HG03135 (cell line): ENCODE results near the gene BMP3.
"Not testable (repeated sequence)": the region's sequence is repeated elsewhere in the genome, so short reads cannot be mapped to it uniquely, and the experiment has no call there.

ENCODE experiments used
- ATAC-seq: cut with Tn5 transposase; IDR thresholded peaks from one replicate; pipeline ENCODE4 v1.9.1; 2021; ENCODE audit warnings: mild to moderate bottlenecking, moderate library complexity; ENCODE audit not compliant: unreplicated experiment

Gene BMP3, protein sequence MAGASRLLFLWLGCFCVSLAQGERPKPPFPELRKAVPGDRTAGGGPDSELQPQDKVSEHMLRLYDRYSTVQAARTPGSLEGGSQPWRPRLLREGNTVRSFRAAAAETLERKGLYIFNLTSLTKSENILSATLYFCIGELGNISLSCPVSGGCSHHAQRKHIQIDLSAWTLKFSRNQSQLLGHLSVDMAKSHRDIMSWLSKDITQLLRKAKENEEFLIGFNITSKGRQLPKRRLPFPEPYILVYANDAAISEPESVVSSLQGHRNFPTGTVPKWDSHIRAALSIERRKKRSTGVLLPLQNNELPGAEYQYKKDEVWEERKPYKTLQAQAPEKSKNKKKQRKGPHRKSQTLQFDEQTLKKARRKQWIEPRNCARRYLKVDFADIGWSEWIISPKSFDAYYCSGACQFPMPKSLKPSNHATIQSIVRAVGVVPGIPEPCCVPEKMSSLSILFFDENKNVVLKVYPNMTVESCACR

DNA sequence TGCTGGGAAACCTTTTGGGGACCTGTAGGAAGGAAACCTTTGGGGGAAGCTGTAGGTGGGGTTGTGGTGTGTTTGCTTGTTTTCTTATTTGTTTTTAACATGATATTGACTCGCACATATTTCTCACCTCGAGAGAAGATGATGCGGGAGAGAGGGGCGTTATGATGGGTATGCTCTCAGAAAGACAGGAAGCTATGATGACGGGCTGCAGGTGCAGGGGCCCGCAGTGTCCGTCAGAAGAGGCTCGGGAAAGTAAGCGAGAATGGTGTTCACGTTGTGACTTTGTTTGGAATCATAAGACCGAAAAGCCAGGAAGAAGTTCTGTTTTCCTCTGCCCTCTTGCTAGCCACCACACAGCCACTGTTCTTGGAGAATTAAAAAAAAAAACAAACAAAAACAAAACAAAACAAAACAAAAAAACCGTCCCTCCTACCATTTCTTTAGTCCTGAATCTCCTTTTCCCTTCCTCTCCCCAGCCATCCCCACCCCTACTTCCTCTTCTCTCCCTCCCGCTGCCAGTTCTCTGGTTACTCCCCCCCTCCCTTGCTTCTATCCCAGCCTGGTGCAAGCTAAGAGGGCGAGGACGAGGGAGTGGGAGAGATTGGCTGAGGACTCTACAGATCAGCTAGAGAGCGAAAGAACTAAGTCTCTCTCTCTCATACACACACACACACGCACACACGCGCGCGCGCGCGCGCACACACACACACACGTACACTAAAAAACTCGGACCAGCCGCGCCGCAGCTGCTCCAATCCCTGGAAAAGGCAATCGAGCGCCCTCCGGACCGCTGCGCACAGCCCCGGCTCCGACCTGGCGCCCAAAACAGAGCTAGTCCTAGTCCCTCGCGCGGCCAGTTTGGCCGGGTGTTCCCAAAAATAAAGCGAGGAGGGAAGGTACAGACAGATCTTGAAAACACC lies at the start of gene BMP3:
Gene BMP3, plus strand, starts transcription at position 648 of the 920 bp plus-strand sequence. CDS start 577 bp downstream, outside the sequence.
- no peak for ATAC-seq

DNA sequence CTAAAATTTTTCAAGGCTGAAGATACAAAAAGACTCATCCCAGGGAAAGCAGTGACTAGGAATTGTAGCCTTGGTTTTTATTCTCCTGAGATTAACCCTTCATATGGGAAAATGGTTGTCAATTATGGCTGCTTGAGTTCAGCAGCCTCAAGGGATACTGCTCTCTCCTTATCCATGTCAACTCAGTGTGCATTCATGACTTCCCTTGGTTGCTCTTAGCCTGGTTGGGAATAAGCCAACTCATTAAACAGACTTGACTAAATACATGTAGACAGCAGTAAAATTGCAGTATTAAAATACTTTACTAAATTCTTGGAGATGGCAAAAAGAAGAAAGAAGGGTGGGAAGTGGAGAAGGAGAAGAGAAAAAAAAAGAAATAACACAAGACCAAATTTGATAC lies 44.5 kb upstream of the BMP3 start:
- ATAC-seq, result no peak

DNA sequence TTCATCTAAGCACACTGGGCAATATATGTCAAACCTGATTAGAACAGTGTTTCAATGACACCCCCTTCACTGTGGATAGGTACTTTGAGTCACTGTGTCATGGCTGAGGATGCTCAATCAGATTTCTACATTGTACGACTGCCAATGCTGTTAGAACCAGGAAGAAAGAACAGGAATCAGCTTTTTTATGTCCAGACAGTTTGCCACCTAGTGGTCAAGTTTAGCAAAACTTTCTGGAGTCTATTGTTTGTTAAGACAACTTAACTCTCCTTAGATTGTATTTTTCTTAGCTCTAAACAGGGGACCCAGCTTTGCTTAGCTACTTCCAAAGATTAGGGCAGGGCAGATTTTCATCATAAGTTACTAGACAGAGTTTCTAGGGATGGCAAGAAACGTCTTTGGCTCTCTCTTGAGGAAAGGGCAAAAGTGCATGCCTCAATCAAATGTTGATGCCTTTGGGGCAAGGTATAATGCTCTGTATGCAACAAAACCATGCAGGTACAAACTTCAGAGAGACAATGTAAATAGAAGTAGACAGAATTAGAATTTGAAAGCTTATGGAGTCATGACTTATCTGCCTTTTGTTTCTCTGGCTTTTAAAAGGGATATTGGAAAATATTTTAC lies 40.5 kb upstream of the BMP3 start:
- ATAC-seq, result no peak

DNA sequence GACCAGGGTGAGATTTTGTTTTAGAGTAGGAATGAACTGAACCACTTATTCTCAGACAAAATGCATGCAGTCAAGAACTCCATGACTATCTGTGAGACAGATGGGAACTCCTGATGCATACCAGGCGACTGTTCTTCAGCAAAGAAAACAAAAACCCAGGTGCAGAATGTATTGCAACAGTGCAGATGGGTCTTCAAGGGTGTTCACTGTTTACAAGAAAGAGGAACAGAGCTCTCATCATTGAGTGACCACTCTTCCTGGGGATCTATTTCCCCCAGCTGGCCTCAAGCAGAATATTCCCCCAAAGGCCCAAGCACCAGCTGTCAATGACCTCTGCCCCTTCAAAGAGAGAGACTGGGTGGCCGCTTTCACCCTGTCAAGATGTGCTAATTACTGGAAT lies 39.7 kb upstream of the BMP3 start:
- ATAC-seq, result no peak

DNA sequence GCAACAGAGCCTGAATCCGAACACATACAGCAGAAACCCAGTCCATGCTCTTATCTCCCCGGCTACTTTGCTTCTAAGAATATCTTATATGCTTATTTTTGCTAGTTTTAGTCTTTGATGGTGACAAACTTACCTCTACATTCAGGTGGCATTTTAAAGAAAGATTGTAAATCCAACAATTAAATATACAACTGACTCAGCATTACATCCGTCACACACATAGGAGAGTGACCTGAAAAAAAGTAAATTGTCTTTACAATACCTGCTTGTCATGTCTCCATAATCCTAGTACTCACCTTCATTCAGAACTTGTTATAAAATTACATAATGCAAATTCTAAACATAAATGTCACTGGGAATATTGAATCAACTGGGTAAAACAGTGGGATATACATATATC lies 30.6 kb upstream of the BMP3 start:
- no peak for ATAC-seq

DNA sequence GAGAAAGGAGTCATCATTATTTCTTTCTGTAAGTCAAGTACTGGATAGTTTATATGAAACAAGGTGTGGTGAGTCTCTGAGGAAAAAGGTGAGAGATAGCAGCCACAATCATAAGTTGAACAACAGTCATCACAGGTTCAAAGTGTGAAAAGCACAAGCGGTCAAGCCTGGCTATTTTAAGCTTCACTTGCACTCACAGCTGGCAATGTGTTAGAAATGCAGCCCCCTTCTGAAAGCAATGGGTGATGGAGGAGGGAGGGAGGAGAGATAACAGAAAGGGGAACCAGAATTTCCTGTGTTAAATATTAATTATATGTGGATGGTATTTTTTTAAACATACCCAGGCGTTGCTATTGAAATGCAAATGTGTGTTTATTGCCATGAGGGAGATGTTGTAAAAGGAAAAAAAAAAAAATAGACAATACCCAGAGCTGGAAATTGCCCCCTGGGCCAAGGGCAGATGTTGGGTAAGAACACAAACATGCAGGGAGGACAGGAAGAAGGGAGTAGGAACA lies 26.9 kb upstream of the BMP3 start:
- ATAC-seq, result peak; percentile 99

DNA sequence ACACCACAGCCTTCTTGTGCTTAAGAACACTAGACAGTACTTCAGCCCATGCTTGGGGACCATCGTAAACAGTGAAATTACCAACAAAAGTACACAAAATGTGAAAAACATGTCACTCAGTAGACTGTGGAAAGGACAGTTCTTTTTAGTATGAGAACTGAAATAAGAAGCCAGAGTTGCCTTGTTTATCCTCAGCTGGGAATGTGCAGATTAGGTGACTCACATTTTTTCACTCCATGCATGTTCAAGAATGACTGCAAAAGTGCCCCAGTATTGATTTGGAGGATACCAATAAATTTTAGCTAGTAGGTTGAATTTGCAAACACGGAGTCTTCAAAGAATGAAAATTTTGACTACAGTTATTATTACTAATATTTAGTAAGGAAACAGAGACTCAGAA lies 23.1 kb upstream of the BMP3 start:
- ATAC-seq, result no peak

DNA sequence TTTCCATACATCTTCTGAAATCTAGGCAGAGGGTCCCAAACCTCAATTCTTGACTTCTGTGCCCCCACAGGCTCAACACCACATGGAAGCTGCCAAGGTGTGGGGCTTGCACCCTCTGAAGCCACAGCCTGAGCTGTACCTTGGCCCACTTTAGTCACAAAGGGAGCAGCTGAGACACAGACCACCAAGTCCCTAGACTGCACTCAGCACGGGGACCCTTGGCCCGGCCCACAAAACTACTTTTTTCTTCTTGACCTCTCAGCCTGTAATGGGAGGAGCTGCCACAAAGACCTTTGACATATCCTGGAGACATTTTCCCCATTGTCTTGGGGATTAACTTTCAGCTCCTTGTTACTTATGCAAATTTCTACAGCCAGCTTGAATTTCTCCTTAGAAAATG lies 13.9 kb upstream of the BMP3 start:
- ATAC-seq, result not testable (repeated sequence)

DNA sequence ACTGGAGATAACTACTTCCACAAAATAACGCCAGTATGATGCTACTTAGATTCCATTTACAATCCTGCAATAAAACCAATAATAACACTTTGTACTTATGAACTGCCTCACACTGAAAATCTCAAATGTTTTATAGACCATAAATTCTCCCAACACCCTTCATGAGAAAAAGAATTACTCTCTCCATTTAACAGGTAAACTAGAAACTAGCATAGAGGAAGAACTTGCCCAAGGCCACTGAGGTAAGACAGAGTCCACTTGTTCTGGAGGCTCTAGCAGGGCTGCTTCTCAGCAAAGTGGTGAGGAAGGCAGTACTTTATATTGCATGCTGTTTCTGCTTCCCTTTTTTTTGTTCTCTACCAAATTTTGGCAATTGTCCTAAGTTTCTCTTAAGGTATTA lies 11.5 kb upstream of the BMP3 start:
- no peak for ATAC-seq

DNA sequence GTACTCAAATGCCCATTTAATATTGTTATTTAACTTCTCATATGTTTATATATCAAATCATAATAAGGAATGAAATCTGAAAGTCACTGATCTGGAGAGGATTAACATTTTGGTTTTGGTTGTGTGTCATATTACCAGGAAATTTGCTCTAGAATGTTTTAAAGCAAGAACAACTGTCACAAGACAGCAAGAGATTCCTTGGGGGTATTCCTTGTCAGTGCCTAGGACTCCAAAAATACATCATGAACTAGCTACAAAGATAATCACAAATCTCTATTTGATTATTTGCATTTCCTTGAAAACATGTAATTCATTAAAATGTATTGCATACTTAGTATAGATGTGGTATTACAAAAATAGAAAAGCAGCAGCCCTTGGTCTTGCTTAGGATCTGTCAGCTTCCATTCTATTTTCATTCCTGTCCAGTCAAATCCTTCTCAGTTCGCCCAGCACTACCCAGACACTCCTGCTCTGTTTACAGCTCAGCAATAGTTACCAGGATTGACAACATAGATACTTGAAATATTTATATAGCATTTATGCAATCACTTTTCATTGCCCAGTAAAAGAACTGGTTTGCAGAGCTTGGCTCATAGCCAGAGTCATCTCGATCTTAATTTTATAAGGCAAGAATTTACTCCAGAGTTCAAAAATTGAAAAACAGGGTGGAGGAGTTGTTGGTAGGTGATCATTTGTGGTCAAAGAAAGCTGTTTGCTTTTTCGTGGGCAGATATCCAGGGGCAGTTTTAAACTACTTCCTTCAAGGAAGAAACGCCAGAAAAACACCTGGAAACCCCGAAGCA lies 9.2 kb upstream of the BMP3 start:
- ATAC-seq, result no peak

DNA sequence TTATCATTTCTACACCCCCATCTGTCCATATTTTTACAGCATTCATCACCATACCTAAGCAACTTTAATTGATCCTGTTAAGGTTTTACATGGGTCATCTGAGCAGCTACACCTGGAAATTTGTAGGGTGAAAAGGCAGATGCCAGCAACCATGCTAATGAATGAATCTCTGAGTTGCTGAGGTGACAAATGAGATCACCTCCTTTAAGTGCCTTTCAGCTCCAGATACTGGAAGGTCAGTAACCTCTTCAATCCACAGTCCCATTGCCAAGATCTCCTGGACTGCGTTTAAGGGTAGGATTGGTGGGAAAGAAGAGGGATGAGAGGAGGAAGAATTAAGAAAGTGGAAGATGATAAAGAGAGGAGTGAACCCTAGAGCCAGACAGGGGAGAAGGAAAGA lies 8.5 kb upstream of the BMP3 start:
- no peak for ATAC-seq

DNA sequence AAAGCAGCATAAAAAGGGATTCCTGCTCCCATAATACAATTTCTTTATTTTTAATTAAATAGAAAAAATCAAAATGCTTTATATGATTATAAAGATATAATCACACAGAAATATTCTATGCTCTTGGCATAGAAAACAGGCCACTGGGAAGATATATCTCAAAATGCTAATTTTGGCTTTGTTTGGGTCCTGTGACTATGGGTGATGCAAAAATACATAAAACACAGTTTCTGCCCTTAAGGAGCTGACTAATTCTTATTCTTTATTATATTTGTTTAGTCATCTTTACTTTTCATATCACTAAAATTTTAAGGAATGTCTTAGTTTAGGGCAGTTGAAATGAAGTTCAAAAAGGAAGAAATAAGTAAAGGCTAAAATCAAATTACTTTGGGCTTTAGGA lies 7.0 kb upstream of the BMP3 start:
- ATAC-seq, result no peak

DNA sequence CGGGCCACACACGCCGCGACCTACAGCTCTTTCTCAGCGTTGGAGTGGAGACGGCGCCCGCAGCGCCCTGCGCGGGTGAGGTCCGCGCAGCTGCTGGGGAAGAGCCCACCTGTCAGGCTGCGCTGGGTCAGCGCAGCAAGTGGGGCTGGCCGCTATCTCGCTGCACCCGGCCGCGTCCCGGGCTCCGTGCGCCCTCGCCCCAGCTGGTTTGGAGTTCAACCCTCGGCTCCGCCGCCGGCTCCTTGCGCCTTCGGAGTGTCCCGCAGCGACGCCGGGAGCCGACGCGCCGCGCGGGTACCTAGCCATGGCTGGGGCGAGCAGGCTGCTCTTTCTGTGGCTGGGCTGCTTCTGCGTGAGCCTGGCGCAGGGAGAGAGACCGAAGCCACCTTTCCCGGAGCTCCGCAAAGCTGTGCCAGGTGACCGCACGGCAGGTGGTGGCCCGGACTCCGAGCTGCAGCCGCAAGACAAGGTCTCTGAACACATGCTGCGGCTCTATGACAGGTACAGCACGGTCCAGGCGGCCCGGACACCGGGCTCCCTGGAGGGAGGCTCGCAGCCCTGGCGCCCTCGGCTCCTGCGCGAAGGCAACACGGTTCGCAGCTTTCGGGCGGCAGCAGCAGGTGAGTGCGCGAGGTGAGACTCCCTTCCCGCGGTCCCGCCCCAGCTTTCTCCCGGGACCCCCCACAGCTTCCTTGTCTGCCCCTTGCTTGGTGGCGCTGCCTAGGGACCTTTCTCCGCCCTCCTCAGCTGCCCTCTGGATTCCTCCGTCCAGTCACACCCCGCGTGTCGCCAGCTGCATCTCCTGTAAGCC lies 678 bp downstream of the BMP3 start:
- ATAC-seq, result no peak

DNA sequence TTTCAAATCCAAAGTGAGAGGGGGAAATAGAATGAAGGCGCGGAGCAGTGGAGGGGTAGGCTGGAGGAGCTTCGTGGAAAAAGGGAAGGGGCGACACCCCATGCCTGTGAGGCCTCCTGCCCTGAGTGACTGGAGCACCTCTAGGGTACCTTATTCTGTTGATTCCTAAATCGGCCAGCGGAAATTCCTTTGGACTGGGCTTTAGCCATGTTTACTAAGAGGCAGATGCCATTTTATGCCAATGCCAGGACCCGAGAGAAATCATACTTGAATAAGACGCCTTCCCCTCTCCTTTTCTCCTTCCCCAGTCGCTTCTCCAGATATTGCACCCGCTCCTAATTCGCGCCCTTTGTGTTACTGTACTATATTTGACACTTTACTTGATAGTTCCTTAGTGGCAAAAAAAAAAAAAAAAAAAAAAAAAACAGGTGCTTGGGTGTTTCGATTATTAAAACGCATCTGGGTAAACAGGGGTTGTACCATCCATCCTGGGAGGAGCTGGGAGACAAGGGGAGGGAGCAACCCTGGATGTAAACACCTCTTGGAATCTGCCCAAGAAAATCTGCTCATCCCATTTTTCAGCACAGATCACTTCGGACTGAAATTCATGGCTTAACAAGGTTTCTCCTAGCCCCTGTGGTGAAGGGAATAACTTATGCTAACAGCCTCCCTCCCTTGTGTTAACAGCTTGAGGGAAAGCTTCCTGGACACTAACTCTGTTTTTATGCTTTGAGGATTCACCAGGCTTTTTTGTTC lies 1.5 kb downstream of the BMP3 start:
- ATAC-seq, result no peak

DNA sequence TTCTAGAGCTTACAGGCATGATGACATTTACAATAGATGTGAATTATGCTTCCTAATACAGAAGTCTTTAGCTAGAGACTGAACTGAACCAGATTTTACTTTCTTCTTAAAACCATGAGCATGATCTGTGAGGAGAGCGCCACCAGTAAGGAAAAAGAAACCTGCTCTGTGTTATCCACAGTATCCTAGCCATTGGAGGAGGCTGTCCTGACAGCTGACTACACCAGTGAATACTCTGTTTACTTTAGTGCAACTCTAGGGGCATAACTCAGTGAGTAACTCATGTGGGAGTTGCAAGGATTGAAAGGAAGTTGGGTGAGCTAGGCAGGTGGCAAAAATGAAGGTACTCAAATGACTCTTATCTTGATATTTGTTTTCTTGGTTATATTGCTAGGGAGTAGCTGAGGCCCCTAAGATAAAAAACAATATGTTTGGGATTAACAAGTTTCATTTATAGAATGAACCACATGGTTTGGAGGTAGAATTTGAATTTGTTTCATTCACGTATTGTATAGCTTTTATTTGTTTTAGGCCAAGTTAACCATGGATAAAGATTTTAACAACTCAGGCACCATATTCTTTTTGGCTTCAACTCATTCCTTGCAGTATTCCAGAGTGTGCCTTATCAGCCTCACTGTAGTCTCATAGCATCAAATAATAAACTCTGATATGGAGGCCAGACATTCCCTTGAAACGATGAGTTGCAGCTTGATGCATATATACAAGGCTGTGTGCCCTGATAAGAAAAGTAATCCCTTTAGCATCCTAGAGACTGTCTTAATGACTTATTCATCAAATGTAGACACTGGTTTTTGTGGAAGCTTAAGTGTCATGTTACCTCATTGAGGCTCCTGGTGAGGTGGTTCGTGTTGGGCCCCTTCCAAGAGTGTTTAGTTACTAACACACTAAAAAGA lies 2.5 kb downstream of the BMP3 start:
- no peak for ATAC-seq

DNA sequence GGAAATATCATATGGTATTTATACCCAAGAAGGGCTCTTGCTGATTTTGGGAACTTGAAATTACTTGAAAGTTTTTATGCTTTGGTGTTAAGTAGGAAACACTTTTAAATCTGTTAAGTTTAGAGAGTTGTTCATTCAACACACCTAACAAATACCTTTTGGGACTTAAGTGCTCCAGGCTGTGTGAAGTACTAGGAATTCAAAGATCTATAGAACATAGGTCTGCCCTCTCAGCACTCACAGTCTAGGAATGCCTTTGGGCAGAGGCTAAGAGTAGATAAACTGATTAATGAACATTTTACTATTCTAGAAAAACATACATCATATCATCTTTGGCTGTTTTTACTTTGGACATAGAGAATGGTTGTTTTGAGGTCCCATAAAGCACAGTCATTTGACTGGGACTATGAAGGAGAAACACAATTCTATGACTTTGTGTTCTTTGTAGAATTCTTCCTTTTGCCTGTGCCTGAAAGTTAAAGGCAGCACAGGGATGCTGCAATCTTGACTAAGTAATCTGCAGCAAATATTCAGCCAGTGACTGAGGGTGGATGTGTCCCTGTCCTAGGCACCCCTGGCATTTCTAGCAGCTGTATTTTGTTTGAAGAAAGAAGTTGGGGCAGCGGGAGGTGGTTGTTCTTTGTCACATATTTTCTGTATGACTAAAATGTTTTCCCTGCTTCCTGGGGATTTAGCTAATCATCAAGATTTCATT lies 8.3 kb downstream of the BMP3 start:
- no peak for ATAC-seq

DNA sequence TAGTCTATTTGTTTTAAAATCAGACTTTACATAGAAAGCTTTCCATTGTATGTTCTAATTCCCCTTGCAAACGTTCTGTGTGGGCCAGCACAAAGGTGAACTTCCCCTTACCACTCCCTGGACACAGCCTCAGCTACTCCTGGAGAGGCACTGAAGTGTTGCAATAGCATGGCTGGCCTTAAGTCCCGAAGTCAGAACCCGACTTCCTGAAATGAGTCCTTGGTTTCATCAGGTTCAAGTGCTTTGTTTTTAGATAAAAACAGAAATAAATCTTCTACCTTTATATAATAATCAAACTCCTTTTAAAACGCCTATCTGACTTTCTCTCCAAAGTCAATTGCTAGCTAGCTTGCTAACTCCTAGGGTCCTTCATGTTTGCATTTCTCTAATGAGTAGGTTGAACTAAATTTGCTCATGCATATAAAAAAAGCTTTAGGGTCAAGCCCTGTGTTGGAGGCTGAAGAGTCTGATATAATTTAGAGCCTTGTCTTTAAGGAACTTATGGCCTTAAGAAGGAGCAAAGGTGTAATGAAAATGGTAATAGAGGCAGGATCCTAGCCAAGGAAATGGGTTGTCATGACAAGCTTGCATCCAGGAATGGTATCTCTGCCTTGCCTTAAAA lies 9.0 kb downstream of the BMP3 start:
- no peak for ATAC-seq
